Fibroblast of the aortic adventitia (primary cell): ENCODE data around the gene UBE3C. TPM values are rescaled to one million over a fixed set of nuclear protein-coding genes. Genes with fewer than 3 reads are reported as not detected.

Experiments
- DNase-seq: peaks from one replicate; pipeline ENCODE4 v3.0.0-alpha.2; 2010; ENCODE audit warnings: low read depth
- H3K4me3 ChIP-seq: 2 replicates; pipeline ENCODE4 v1.5.1; 2011; ENCODE audit warnings: low read depth, mild to moderate bottlenecking, control low read depth, low read length, moderate library complexity
- small RNA-seq: library from RNA; depleted of rRNA; stranded (forward); fragments of <200 nt; gene quantifications from one replicate; pipeline ENCODE3, GENCODE V24; 2012
- total RNA-seq: library from RNA; depleted of rRNA; stranded (reverse); fragments of >200 nt; gene quantifications from 2 replicates; pipeline ENCODE4 v1.2.3, GENCODE V29; 2012; ENCODE audit warnings: low replicate concordance
- TF ChIP-seq, protein P1 (sequence below): IDR thresholded peaks from 2 replicates; pipeline ENCODE4 v1.5.1; 2011; ENCODE audit warnings: mild to moderate bottlenecking, low read length, control low read depth, inconsistent platforms; ENCODE audit not compliant: insufficient read depth

UBE3C gene
- total RNA-seq, 1 donor: 81.3 TPM

DNA sequence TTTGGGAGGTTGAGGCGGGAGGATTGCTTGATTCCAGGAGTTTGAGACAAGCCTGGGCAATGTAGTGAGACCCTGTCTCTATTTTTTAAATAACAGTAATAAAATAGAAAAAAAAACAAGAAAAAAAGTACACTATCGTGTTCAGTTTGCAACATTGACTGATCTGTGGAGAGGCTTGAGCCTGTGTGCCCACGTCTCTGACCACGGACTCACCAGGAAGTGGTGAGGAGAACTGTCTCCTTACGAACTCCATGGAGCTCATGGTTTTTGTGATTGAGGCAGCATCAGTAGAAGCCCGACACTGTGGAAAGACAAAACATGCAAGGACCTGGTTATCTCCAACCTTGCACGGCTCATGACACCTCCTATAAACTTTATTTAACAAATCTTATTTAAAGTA is 174.2 kb downstream of the UBE3C start:
- no peak overlapping the region for H3K4me3 ChIP-seq
- DNase-seq: no peak
- TF ChIP-seq, protein P1, sequence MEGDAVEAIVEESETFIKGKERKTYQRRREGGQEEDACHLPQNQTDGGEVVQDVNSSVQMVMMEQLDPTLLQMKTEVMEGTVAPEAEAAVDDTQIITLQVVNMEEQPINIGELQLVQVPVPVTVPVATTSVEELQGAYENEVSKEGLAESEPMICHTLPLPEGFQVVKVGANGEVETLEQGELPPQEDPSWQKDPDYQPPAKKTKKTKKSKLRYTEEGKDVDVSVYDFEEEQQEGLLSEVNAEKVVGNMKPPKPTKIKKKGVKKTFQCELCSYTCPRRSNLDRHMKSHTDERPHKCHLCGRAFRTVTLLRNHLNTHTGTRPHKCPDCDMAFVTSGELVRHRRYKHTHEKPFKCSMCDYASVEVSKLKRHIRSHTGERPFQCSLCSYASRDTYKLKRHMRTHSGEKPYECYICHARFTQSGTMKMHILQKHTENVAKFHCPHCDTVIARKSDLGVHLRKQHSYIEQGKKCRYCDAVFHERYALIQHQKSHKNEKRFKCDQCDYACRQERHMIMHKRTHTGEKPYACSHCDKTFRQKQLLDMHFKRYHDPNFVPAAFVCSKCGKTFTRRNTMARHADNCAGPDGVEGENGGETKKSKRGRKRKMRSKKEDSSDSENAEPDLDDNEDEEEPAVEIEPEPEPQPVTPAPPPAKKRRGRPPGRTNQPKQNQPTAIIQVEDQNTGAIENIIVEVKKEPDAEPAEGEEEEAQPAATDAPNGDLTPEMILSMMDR: no peak

DNA sequence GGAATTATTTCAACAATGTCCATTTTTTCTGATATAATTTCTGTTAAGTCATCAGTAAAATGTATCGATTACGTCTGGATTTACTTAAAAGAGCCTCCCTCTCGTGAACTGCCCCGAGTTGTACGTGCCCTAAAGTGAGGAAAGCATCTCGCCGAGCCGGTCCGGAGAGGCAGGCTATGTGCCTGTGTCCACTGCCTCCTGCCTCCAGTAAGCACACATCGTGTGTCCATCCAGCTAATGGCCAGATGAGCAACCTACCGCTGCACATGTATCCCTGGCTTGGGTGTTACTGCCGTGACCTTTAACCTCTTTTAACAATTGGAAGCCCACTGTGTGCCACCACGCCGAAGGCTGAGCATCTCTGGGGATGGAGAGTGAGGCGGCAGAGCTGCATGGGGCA is 174.9 kb downstream of the UBE3C start:
- H3K4me3 ChIP-seq: no peak overlapping the region
- TF ChIP-seq, protein P1: no peak
- DNase-seq: no peak

DNA sequence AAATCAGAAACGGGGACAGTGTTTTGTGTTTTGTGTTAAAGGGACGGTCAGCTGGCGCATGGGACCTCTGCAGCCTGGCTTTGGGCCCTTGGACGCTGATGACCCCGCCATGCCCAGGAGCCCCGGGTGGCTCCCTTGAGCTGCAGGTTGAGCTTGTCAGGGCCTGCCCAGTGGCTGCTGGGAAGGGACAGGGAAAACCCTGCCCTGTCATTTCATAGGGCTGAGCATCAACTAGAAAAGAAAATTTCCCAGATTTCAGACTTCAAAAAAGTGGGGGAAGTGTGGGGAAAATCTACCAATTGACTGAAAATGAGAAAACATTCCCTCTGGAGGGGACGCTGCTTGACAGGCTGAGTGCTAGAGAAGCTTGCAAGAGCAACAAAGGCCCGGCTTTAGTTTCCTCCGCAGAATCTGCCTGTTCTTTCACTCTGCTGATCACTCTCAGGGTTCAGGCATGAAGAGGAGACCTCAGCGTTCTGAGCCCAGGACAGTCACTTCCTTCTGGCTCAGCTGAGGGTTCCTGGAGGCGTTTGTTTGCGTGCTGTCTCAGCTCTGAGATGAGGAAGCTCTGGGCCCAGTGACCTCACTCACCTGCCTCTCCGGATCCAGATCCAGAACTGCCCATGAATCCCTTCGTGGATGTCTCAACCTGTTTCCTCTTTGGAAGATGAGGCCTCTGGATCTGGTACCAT is 179.4 kb downstream of the UBE3C start:
- H3K4me3 ChIP-seq: no peak overlapping the region
- TF ChIP-seq, protein P1: no peak
- DNase-seq: peak; percentile 6

Small RNA genes lying within 50 kb of the gene (small RNA-seq; reads per million reads assigned to genes)
- not detected for gene AC004975.1

Other genes starting within 250 kb of the UBE3C start
- gene LMBR1, start 245.7 kb upstream of the UBE3C start, total RNA-seq: 45.3 and 63.2 TPM in 2 replicates
- gene NOM1, start 189.2 kb upstream of the UBE3C start, total RNA-seq: 10.8 TPM in 2 replicates
- gene MNX1, start 128.3 kb upstream of the UBE3C start, total RNA-seq: not detected in 2 replicates
- gene DNAJB6, start 198.1 kb downstream of the UBE3C start, total RNA-seq: 86.6 and 140 TPM in 2 replicates